ENCODE data around the gene IGF2BP2.

The IGF2BP2 gene

GRCh38 chr3:185730550-185730949 is 94.3 kb downstream of the IGF2BP2 start:
- DNase-seq: no peak

- DNase-seq: no peak
Measured at GRCh38 chr3:185729337-185730055, 95.3 kb downstream of the IGF2BP2 start.

GRCh38 chr3:185728630-185729336 is 96.1 kb downstream of the IGF2BP2 start:
- no peak for DNase-seq

- DNase-seq: no peak
Measured at GRCh38 chr3:185727873-185728272, 97.0 kb downstream of the IGF2BP2 start.

GRCh38 chr3:185726254-185726967 is 98.4 kb downstream of the IGF2BP2 start:
- DNase-seq: no peak

- no peak for DNase-seq
Measured at GRCh38 chr3:185724761-185725160, 100.1 kb downstream of the IGF2BP2 start.

- no peak for DNase-seq
Measured at GRCh38 chr3:185724251-185724650, 100.6 kb downstream of the IGF2BP2 start.

GRCh38 chr3:185722881-185723280 is 102.0 kb downstream of the IGF2BP2 start:
- no peak for DNase-seq

GRCh38 chr3:185721970-185722369 is 102.9 kb downstream of the IGF2BP2 start:
- DNase-seq: no peak

- DNase-seq: no peak
Measured at GRCh38 chr3:185720326-185720725, 104.5 kb downstream of the IGF2BP2 start.

- no peak for DNase-seq
Measured at GRCh38 chr3:185718736-185719593, 105.9 kb downstream of the IGF2BP2 start.

GRCh38 chr3:185717627-185718402 is 107.0 kb downstream of the IGF2BP2 start:
- DNase-seq: no peak

GRCh38 chr3:185717121-185717520 is 107.7 kb downstream of the IGF2BP2 start:
- no peak for DNase-seq

GRCh38 chr3:185716436-185717108 is 108.3 kb downstream of the IGF2BP2 start:
- DNase-seq: no peak

GRCh38 chr3:185715091-185715490 is 109.8 kb downstream of the IGF2BP2 start:
- DNase-seq: no peak

GRCh38 chr3:185714085-185714484 is 110.8 kb downstream of the IGF2BP2 start:
- DNase-seq: no peak

GRCh38 chr3:185713015-185713414 is 111.8 kb downstream of the IGF2BP2 start:
- no peak for DNase-seq

- DNase-seq: no peak
Measured at GRCh38 chr3:185712337-185712736, 112.5 kb downstream of the IGF2BP2 start.

- no peak for DNase-seq
Measured at GRCh38 chr3:185711255-185711870, 113.5 kb downstream of the IGF2BP2 start.

- DNase-seq: no peak
Measured at GRCh38 chr3:185709251-185709955, 115.4 kb downstream of the IGF2BP2 start.
